Right hindlimb (tissue), 1 donor: ENCODE data around the gene ZNF44.
"Not testable (repeated sequence)": the region's sequence is repeated elsewhere in the genome, so short reads cannot be mapped to it uniquely, and the experiment has no call there.

Experiments
- DNase-seq: peaks from one replicate; pipeline ENCODE4 v3.0.0-alpha.2; 2018

ZNF44 gene

GRCh38 chr19:12294249-12295158 is at the start of gene ZNF44:
Gene ZNF44, minus strand, starts transcription at chr19:12294883. Its CDS starts 189 bp downstream, at chr19:12294694.
- peak; percentile 98 for DNase-seq

- DNase-seq, result peak; percentile 98
These were observed 38.8 kb upstream of the ZNF44 start, which contains the start of gene ZNF563 for GRCh38 chr19:12333162-12334159. Gene ZNF563, minus strand, starts transcription at chr19:12333633. Its CDS starts 151 bp downstream, at chr19:12333482.

GRCh38 chr19:12331211-12331941 is 36.7 kb upstream of the ZNF44 start:
- DNase-seq, result no peak

GRCh38 chr19:12330340-12330739 is 35.7 kb upstream of the ZNF44 start:
- no peak for DNase-seq

- no peak for DNase-seq
These were observed 31.0 kb upstream of the ZNF44 start for GRCh38 chr19:12325690-12326089.

GRCh38 chr19:12318782-12319413 is 24.2 kb upstream of the ZNF44 start:
- DNase-seq, result no peak

GRCh38 chr19:12314553-12314952 is 19.9 kb upstream of the ZNF44 start:
- no peak for DNase-seq

- DNase-seq, result not testable (repeated sequence)
These were observed 14.2 kb upstream of the ZNF44 start for GRCh38 chr19:12308891-12309290.

GRCh38 chr19:12295191-12295590 is 508 bp upstream of the ZNF44 start:
- no peak for DNase-seq

- DNase-seq, result peak; percentile 55
These were observed 870 bp downstream of the ZNF44 start for GRCh38 chr19:12293777-12294248.

- DNase-seq, result no peak
These were observed 5.0 kb downstream of the ZNF44 start for GRCh38 chr19:12289790-12290065.

- DNase-seq, result no peak
These were observed 6.7 kb downstream of the ZNF44 start for GRCh38 chr19:12287958-12288500.

GRCh38 chr19:12284631-12285030 is 10.1 kb downstream of the ZNF44 start:
- DNase-seq, result no peak

- no peak for DNase-seq
These were observed 10.5 kb downstream of the ZNF44 start for GRCh38 chr19:12284226-12284625.

GRCh38 chr19:12278713-12279112 is 16.0 kb downstream of the ZNF44 start:
- DNase-seq, result no peak

- DNase-seq, result no peak
These were observed 21.4 kb downstream of the ZNF44 start for GRCh38 chr19:12272980-12273901.

GRCh38 chr19:12272386-12272785 is 22.3 kb downstream of the ZNF44 start:
- DNase-seq, result no peak

GRCh38 chr19:12270854-12271253 is 23.8 kb downstream of the ZNF44 start:
- no peak for DNase-seq

- DNase-seq, result no peak
These were observed 28.6 kb downstream of the ZNF44 start for GRCh38 chr19:12265921-12266704.

- DNase-seq, result no peak
These were observed 33.1 kb downstream of the ZNF44 start for GRCh38 chr19:12261554-12261953.
